K562 (cell line): ENCODE data around the gene CHDH. TPM values are rescaled to one million over a fixed set of nuclear protein-coding genes. Genes with fewer than 3 reads are reported as not detected.

ENCODE experiments used
- ATAC-seq: fragments of 200-7000 bp; cut with Tn5 transposase; 3 replicates; pipeline ENCODE4 v1.9.1; 2020; ENCODE audit warnings: moderate library complexity
- BruUV-seq: library from RNA; stranded (reverse); fragments of 400-500 nt; replicated peaks from 2 replicates; lab custom pipeline; 2021; lab: Mats Ljungman, UMichigan
- CTCF ChIA-PET: fragments of 300-600 bp; formaldehyde crosslinking; extraction: SDS; loops from one replicate; lab custom pipeline; 2021; ENCODE audit warnings: low intra/inter-chr PET ratio; lab: Yijun Ruan, JAX
- POLR2A ChIA-PET: fragments of 300-600, 350-650 bp; sonication (Branson Sonifier 250); formaldehyde crosslinking; extraction: SDS; loops from one replicate; lab custom pipeline; 2021; ENCODE audit warnings: antibody characterized with exemption, inconsistent platforms; lab: Yijun Ruan, JAX
- DNase-seq, 4 experiments: peaks; one replicate each; pipeline versions ENCODE4 v3.0.0 to v3.0.0-alpha.2; 2011 to 2018; ENCODE audit warnings: low spot score in 3 of 4, mixed read lengths in 3 of 4; ENCODE audit errors: extremely low read depth in 1 of 4
- FAIRE-seq: peaks from 2 replicates; lab custom pipeline; 2011; peaks lifted over from hg19 to GRCh38; lab: Jason Lieb, UNC
- H2AFZ ChIP-seq: 2 replicates; pipeline ENCODE4 v1.6.0; 2011; ENCODE audit warnings: low read depth, low read length, control low read depth, inconsistent platforms
- H3K27ac ChIP-seq: fragments of 200-600 bp; 3 replicates; pipeline ENCODE4 v1.8.0; 2011; ENCODE audit warnings: low read depth, mild to moderate bottlenecking, control low read depth, inconsistent platforms, low read length, moderate library complexity, mixed read lengths; ENCODE audit errors: extremely low read depth
- H3K27me3 ChIP-seq, 2 experiments: fragments of 300-600 bp in 1 of 2; 2 replicates in 1 of 2; 3 replicates in 1 of 2; pipeline versions ENCODE4 v1.6.0 to v1.8.0; 2011; ENCODE audit warnings: inconsistent platforms in 2 of 2, low read length in 2 of 2, mild to moderate bottlenecking in 1 of 2, mixed read lengths in 1 of 2, moderate library complexity in 1 of 2; ENCODE audit not compliant: control insufficient read depth in 2 of 2, insufficient read depth in 2 of 2
- H3K36me3 ChIP-seq: fragments of 300-600 bp; 3 replicates; pipeline ENCODE4 v1.8.0; 2011; ENCODE audit warnings: mild to moderate bottlenecking, low read length, inconsistent platforms; ENCODE audit not compliant: control insufficient read depth, insufficient read depth
- H3K4me1 ChIP-seq, 2 experiments: fragments of 200-600 bp in 1 of 2; replicated peaks in 1 of 2; 2 replicates in 1 of 2; 3 replicates in 1 of 2; pipeline versions ENCODE4 v1.5.1 to v1.8.0; 2011; ENCODE audit warnings: inconsistent platforms in 2 of 2, low read length in 2 of 2, mild to moderate bottlenecking in 1 of 2, mixed read lengths in 1 of 2, moderate library complexity in 1 of 2; ENCODE audit not compliant: control insufficient read depth in 2 of 2, insufficient read depth in 2 of 2
- H3K4me2 ChIP-seq: 2 replicates; pipeline ENCODE4 v1.6.1; 2011; ENCODE audit warnings: low read length, control low read depth, inconsistent platforms, mixed read lengths; ENCODE audit not compliant: insufficient read depth
- H3K4me3 ChIP-seq: fragments of 200-600 bp; sonication (generic), shearing (Covaris generic); 2 replicates; pipeline ENCODE4 v1.5.1; 2016; ENCODE audit warnings: control low read depth, inconsistent platforms
- H3K79me2 ChIP-seq: fragments of 200-600 bp; 3 replicates; pipeline ENCODE4 v1.8.0; 2011; ENCODE audit warnings: low read length, inconsistent platforms; ENCODE audit not compliant: control insufficient read depth, insufficient read depth
- H3K9ac ChIP-seq, 2 experiments: 2 replicates each; pipeline versions ENCODE4 v1.6.0 to v1.6.1; 2011; ENCODE audit warnings: low read depth in 2 of 2, low read length in 2 of 2, control low read depth in 1 of 2, inconsistent platforms in 1 of 2, mild to moderate bottlenecking in 1 of 2, mixed read lengths in 1 of 2; ENCODE audit not compliant: insufficient read depth in 1 of 2
- H3K9me1 ChIP-seq: one replicate; pipeline ENCODE4 v1.6.0; 2011; ENCODE audit warnings: inconsistent platforms, mild to moderate bottlenecking, low read length, moderate library complexity; ENCODE audit not compliant: control insufficient read depth, insufficient read depth
- H3K9me3 ChIP-seq: replicated peaks from 2 replicates; pipeline ENCODE4 v1.5.1; 2011; ENCODE audit warnings: low read depth, low read length, inconsistent platforms; ENCODE audit not compliant: control insufficient read depth, insufficient read depth
- H4K20me1 ChIP-seq: replicated peaks from 2 replicates; pipeline ENCODE4 v1.6.1; 2011; ENCODE audit warnings: low read length, inconsistent platforms, mixed read lengths; ENCODE audit not compliant: control insufficient read depth, insufficient read depth
- BCOR ChIP-seq: fragments of 450-650 bp; IDR thresholded peaks from 2 replicates; pipeline ENCODE4 v1.6.1; 2016
- CEBPG ChIP-seq, 3 experiments: fragments of 200-800 bp in 1 of 3; sonication (Bioruptor generic) in 1 of 3; sonication (generic) in 1 of 3; formaldehyde crosslinking in 1 of 3; IDR thresholded peaks in 2 of 3; conservative IDR thresholded peaks in 1 of 3; 2 replicates each; pipeline versions ENCODE4 v1.6.1 to v1.8.0; 2016 to 2022; ENCODE audit warnings: missing compliant biosample characterization in 2 of 3, missing genetic modification characterization in 2 of 3, mild to moderate bottlenecking in 1 of 3, missing genetic modification reagents in 1 of 3
- IRF2 ChIP-seq: sonication (generic); formaldehyde crosslinking; IDR thresholded peaks from 2 replicates; pipeline ENCODE4 v1.8.1; 2022; ENCODE audit warnings: mild to moderate bottlenecking, missing genetic modification reagents
- MLX ChIP-seq, 2 experiments: fragments of 450-650 bp in 1 of 2; sonication (generic) in 1 of 2; formaldehyde crosslinking; conservative IDR thresholded peaks; 2 replicates each; pipeline versions ENCODE4 v1.4.0 to v1.8.1; 2020 to 2022; ENCODE audit warnings: mild to moderate bottlenecking in 1 of 2, missing genetic modification reagents in 1 of 2
- POLR3G ChIP-seq: IDR thresholded peaks from 2 replicates; pipeline ENCODE4 v1.6.1; 2011; ENCODE audit not compliant: insufficient read length, insufficient replicate concordance; ENCODE audit errors: extremely low read depth
- RBM22 ChIP-seq: fragments of 200-400 bp; formaldehyde crosslinking; IDR thresholded peaks from 2 replicates; pipeline ENCODE4 v1.6.1; 2018; ENCODE audit warnings: low read length, low read depth; ENCODE audit not compliant: poor library complexity, severe bottlenecking
- SAFB ChIP-seq: fragments of 200-400 bp; formaldehyde crosslinking; IDR thresholded peaks from 2 replicates; pipeline ENCODE4 v1.6.1; 2017; ENCODE audit warnings: low read depth, low read length, borderline replicate concordance
- SMAD1 ChIP-seq: fragments of 150-350 bp; IDR thresholded peaks from 2 replicates; pipeline ENCODE4 v1.6.1; 2014; ENCODE audit warnings: low read length, low read depth; ENCODE audit not compliant: partially characterized antibody
- SMARCB1 ChIP-seq: IDR thresholded peaks from 2 replicates; pipeline ENCODE4 v1.6.1; 2011; ENCODE audit warnings: improper control_type of control experiment, low read depth; ENCODE audit not compliant: insufficient read length
- TAL1 ChIP-seq: fragments of 450-650 bp; IDR thresholded peaks from 2 replicates; pipeline ENCODE4 v1.6.1; 2016; ENCODE audit warnings: mild to moderate bottlenecking
- YY1 ChIP-seq, 3 experiments: IDR thresholded peaks; 2 replicates each; pipeline ENCODE4 v1.6.1; 2011; ENCODE audit warnings: low read length in 2 of 3, mild to moderate bottlenecking in 2 of 3, moderate library complexity in 2 of 3, borderline replicate concordance in 1 of 3, control low read depth in 1 of 3, low read depth in 1 of 3; ENCODE audit not compliant: insufficient read depth in 3 of 3, insufficient replicate concordance in 2 of 3, control insufficient read depth in 1 of 3, insufficient read length in 1 of 3; ENCODE audit errors: extremely low read depth in 1 of 3
- ZHX1 ChIP-seq: fragments of 150-350 bp; conservative IDR thresholded peaks from 2 replicates; pipeline ENCODE4 v1.6.1; 2014; ENCODE audit warnings: low read length
- WGBS: fragments of 100-300 bp; shearing (Covaris generic); methylation state at CpG from one replicate; pipeline ENCODE4 v1.1.6; 2016; ENCODE audit warnings: low coverage, mixed read lengths; ENCODE audit not compliant: insufficient coverage; ENCODE audit errors: missing lambda C conversion rate; 5-methylcytosine and 5-hydroxymethylcytosine counted together
- in situ Hi-C: fragments of 300-500 bp; cut with MboI; formaldehyde crosslinking; loops from 4 replicates; pipeline ENCODE4 v1.15.0; 2018; ENCODE audit warnings: inconsistent platforms, mixed read lengths
- intact Hi-C: fragments of 100-400 bp; cut with micrococcal nuclease; formaldehyde crosslinking; loops from 2 replicates; pipeline ENCODE4 v1.14.2; 2022
- polyA plus RNA-seq, 8 experiments: library from polyadenylated mRNA; depleted of rRNA in 4 of 8; stranded (reverse) in 5 of 8; unstranded in 3 of 8; fragments of >200 nt; fragmentation: Nextera tagmentation in 2 of 8; fragmentation: Illumina TruSeq in 1 of 8; extraction: Ambion mirVana in 2 of 8; extraction: Trizol in 1 of 8; gene quantifications; 2 replicates each; pipeline versions ENCODE4 v1.2.1 to v1.2.3, GENCODE V29; 2011 to 2014; ENCODE audit warnings: inconsistent platforms in 1 of 8, missing spikeins in 1 of 8
- total RNA-seq, 7 experiments: library from RNA; depleted of rRNA in 6 of 7; stranded (reverse); fragments of >200 nt in 6 of 7; fragmentation: Illumina TruSeq in 2 of 7; extraction: Trizol in 2 of 7; gene quantifications; 2 replicates each; pipeline versions ENCODE4 v1.2.1 to v1.2.3, GENCODE V29; 2011 to 2021; ENCODE audit warnings: low replicate concordance in 1 of 7

The CHDH gene
- total and polyA plus RNA-seq, 9 of the 15 experiments (the other 6 are each of a cell fraction or from before 2014, with no cell fraction given), result 0.06 to 1.9 (median 0.46) TPM

- H3K36me3 ChIP-seq, result no peaks in the 10 kb centered on the region
- ATAC-seq (no peak), FAIRE-seq (no peak), DNase-seq (no peak)
- TF ChIP-seq CEBPG (CRISPR knock-in tag; IDR thresholded peaks at IDR 0.05), result no peak
- no peak for TF ChIP-seq CEBPG (tag; conservative IDR thresholded peaks at IDR 0.05 in 1 of 2, IDR thresholded peaks at IDR 0.05 in 1 of 2)
- no peak for TF ChIP-seq POLR3G
- TF ChIP-seq YY1 (IDR thresholded peaks at IDR 0.05; ENCODE audit: borderline replicate concordance in 1 of 3, control insufficient read depth in 1 of 3, extremely low read depth in 1 of 3, insufficient read depth in 3 of 3, insufficient read length in 1 of 3, insufficient replicate concordance in 2 of 3, low read depth in 1 of 3, low read length in 2 of 3), result no peak
- no peak for TF ChIP-seq SMARCB1
- no peaks in the 10 kb centered on the region for H4K20me1 ChIP-seq
- 0% methylated on average over 1 of the region's 1 CpG for WGBS
- in situ Hi-C loops, result no loop called here
- POLR2A ChIA-PET, result no interaction called here
- no peak overlapping the region for H3K9ac ChIP-seq
- H3K4me3 ChIP-seq, result no peak overlapping the region
- H3K4me2 ChIP-seq, result no peak overlapping the region
- CTCF ChIA-PET, result no interaction called here
- H3K4me1 ChIP-seq, result no peaks in the 10 kb centered on the region
- no peak overlapping the region for H2AFZ ChIP-seq
- H3K79me2 ChIP-seq, result no peaks in the 10 kb centered on the region
- no peaks in the 10 kb centered on the region; a peak in 1 of 5 replicates for H3K27me3 ChIP-seq
- intact Hi-C loops, result no loop called here
- no peaks in the 10 kb centered on the region for H3K9me1 ChIP-seq
- no peak overlapping the region for H3K27ac ChIP-seq
- BruUV-seq, result no TSS peak
- H3K9me3 ChIP-seq, result no peaks in the 10 kb centered on the region
Measured at GRCh38 chr3:53828581-53828980, 17.6 kb downstream of the CHDH start.

GRCh38 chr3:53826048-53826447 is 20.2 kb downstream of the CHDH start:
- BruUV-seq, result no TSS peak
- no peak for DNase-seq
- H4K20me1 ChIP-seq, result no peaks in the 10 kb centered on the region
- ATAC-seq, result no peak
- FAIRE-seq, result no peak
- H3K4me2 ChIP-seq, result no peak overlapping the region
- in situ Hi-C loops (no loop called here), intact Hi-C loops (no loop called here)
- 0% methylated on average over 1 of the region's 1 CpG for WGBS
- no peak overlapping the region for H3K4me3 ChIP-seq
- H3K9ac ChIP-seq, result no peak overlapping the region
- no peaks in the 10 kb centered on the region; a peak in 1 of 5 replicates for H3K27me3 ChIP-seq
- no peak overlapping the region for H3K27ac ChIP-seq
- H3K79me2 ChIP-seq, result no peaks in the 10 kb centered on the region
- POLR2A ChIA-PET, result no interaction called here
- H2AFZ ChIP-seq, result no peak overlapping the region
- no peaks in the 10 kb centered on the region for H3K9me1 ChIP-seq
- no peaks in the 10 kb centered on the region for H3K36me3 ChIP-seq
- H3K9me3 ChIP-seq, result no peaks in the 10 kb centered on the region
- CTCF ChIA-PET, result no interaction called here
- H3K4me1 ChIP-seq, result no peaks in the 10 kb centered on the region
- TF ChIP-seq RBM22, result no peak
- no peak for TF ChIP-seq TAL1
- no peak for TF ChIP-seq SAFB
- no peak for TF ChIP-seq BCOR
- TF ChIP-seq MLX (CRISPR knock-in tag; conservative IDR thresholded peaks at IDR 0.05), result no peak
- TF ChIP-seq SMAD1, result no peak
- no peak for TF ChIP-seq IRF2
- TF ChIP-seq ZHX1, result no peak
